HG02943 (cell line): ENCODE data around the gene TMEM100.

ENCODE experiments used
- ATAC-seq: cut with Tn5 transposase; IDR thresholded peaks from one replicate; pipeline ENCODE4 v1.9.1; 2021; ENCODE audit warnings: mild to moderate bottlenecking, low read depth, moderate library complexity; ENCODE audit not compliant: unreplicated experiment

The TMEM100 gene

DNA sequence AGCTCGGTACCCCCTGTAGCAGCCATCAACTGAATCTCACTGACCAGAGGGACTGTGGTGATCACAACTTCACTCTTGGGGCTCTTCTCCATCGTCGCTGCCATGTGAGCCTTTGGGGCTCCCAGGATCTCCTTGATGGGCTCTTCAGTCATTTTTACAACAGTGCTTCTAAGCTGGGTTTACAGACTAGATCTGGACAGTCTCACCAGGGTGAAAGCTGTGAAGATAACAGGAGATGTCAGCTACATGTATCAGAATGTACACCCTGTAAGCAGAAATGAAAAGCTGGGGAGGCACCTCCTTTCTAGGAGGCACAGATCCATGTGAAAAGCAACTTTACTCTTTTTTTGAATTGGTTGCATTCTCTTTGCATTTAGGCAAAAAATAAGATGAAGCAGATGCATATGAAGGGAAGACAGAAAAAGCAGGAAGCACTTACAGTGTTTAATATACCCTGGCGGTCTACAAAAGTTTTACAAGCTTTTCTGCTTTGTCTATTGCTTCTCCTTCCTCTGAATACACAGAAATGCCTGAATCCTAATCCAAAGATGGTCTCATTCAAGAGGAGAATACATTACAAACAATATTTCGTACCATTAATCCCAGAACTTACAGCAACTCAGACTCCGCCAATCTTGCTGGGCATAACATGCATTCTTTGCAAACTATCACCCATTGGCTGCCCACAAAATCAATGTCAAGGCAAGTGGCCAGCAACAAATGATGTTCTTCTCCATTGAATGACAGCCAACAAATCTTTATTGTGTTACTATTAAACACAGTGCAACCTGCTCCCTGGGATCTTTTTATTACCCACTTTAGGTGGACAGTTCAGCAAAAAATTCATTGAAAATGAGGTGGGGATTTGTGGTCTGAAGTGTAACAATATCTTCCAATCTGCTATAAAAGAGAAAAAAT, 1.5 kb downstream of the TMEM100 start:
- ATAC-seq = no peak

DNA sequence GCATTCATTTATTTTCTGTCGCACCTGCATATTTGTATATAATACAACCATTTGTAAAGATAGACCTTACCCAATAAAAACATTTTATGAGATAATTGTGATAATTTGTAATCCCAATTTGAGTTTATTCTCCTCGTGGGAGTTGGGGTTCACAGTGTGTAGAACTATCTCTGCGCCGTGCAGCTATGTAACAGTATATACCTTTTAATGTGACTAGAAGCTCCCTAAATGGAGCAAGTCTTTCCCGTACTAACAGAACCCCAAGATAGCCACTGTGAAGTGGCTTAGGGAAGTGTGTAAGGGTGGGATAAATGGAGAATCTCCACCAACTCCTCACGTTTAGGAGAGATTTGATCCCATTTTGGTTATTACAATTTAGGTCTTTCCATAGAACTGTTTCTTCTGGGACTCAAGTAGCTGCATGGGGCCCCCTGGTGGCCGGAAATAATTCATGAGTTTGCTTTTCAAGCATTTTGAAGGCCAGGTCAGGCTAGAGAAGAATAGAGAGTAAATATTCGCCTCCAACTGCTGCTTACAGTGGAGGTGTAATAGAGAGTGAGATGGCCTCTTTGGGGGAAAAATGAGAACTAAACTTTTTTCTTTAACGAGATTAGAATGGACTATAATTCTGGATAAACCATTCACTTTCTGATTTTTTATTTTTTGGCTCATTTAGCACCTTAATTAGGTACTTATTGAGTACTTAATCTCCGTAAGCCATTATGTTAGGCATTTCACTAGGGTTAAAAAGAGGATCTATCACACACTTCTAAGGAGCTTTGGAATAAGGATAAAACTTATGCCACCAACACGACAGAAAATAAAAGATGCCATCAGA, 4.5 kb downstream of the TMEM100 start:
- no peak for ATAC-seq

DNA sequence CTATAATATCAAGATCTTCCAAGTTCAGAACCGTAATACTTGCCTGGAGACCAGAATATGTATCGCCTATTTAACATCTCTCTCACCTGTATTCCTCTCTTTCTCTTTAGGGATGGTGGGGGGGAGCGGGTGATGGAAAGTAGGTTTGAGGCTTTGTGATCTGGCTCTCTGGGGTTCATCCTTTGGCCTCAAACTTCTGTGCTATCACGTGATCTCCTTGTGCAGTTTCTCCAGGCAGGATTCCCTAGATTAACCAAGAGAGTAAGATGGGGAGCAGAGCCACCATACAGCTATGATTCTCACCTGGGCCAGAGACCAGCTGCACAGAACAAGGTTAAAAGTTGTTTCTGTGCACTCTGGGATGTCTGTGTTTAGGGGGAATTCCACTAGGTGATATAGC, 5.2 kb downstream of the TMEM100 start:
- no peak for ATAC-seq

DNA sequence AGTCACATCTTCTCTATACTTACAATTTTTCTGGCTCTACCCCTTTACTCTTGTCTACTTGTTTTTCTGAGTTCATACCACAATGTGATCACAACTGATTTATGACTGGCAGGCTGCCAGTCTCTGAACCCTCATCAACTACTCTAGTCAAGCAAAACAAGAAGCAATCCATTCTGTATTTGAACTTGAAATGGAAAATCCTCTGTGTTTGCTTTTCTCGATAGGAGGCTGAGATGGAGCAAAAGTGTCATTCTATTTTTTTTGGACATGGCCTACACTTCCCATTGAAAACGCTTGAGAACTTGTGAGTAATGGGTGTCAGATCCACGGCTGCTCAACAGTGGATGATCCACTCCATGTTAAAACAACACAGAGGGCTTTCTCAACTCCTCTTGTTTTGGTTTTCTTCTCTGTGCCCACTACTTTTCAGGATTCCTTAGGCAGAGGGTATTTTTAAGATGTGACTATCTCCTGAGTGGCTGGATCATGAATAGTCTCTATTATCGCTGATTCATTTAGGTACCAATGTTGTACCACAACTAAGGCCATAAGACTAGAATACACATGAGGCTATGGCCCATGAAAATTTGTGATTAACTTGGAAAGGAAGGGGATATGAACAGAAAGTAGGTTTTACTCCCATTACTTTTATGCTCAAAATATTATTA, 11.7 kb downstream of the TMEM100 start:
- ATAC-seq = no peak

DNA sequence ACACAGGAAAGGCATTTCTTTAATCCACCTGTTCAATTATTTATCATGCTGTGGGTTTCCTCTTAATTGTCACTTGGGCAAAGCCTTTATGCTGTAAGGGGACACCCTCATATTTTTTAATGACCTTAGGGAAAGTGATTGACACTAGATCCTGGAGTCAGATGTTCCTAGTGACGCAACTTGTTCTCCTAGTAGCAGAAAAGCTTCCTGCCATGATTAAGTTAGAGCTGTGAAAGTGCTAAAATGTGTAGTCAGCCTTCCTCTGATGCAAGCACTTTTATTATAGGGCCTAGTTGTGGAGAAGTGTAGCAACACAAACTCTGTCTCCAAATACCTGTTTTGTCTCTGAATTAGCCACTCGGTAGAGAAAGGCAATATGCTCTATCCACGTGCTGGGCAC, 12.3 kb downstream of the TMEM100 start:
- no peak for ATAC-seq

DNA sequence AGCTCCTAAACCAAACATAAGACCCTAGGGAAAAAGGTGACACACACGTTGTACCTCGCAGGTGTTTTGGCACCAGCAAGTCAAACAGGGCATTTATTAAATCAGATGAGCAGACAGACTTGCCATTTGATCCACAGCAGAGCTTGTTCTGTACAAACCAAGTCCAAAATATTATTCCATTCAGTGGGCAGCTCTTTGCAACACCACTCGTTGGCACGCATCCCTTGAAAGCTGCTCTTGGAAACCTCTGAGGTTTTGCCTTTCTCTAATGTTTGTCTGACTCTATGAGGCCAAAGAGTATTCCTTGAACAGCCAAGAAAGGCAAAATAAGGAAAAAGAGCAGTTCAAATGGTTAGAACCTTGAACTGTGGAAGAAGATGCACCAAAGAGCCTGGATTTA, 12.7 kb downstream of the TMEM100 start:
- no peak for ATAC-seq

DNA sequence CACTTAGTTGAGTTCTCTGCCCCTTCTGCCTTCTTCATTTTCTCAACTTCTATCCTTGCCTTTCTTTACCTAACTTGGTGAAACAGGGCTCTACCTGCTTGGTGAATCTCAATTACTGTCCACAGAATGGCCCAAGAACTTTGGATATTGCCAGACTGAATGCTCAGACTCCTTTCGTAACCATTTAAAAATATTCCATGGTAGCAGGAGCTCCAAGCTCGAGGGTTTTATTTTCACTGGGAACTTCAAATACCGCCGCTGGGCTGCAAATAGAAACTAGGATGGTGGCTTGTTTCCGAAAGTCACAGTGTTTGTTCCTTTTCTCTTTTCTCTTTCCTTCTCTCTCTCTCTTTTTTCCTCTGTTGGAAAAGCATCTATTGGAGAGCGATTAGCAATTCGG, 13.2 kb downstream of the TMEM100 start:
- no peak for ATAC-seq

DNA sequence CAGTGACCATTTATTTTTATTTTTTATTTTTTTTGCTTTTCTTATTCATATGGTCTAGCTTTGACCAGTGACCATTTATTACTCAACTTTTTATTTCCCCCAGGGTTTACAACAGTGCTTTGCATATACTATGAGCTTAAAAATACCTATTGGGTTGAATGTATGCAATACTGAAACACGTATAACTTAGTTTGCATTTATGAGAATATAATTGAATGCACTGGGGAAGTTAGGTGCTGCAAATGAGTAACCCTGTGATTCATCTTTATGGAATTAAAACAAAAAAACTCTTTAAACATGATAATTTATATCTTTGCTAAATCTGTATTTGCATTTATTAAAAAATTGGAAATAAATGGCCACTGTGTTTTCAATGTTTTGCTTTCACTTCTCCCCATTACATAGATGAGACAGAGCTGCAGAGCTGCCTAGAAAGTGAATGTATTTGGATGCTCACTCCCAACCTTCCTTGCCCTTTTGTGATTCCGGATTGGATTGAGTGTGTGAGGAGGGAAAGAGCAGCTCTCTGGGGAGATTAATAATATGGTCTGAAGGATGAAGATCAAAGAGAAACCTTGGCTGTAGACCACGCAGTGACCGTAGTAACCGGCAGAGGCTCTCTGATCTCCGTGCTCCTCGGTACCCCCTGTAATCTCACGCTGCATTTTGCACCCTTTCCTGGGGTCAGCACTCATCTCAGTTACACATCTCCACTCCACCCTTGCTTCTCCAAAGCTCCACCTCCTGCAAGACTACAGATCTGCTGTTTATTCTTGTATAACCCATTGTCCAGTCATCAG, 14.3 kb downstream of the TMEM100 start:
- ATAC-seq = no peak

DNA sequence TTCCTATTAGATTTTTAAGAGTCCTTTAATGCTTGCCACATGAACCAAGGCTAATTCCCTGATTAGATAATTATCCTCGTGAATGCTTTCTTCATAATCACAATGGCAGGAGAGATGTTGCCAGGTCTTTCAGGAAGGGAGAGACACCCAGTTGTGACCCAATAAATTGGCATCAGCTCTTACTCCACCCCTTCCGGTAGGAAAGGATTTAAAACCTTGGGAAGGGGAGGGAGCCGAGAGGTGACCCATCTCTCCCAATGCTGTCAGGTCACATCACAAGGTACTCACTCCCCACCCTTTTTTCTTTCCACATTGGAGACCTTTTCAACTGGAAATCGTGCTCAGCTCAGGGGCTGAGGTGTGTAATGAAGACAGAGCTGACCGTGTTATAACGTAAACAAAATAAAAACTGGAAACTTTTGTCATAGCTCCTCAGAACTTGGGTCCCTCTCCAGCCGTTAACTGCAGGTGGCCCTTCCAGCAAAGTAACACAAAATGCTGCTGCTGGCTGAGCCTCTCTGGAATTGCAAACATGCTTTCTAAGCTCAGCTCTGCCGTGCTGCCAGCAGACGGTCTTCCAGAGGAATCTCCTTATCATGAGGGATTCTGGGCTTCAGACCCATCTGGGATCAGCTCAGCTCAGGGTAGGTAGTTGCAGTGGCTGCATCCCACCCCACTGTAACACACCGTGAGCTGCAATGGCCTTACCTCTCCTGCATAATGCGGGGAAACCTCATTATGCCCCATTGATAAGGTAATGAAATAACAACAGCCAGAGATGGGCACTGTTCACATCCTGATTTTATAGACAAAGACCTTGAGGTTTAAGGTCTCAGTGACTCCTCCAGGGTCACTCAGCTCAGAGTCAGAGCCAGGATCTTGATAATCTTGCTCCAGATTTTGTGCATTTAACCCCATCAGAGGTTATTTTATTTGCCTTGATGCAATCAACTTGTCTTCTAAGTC, 15.6 kb downstream of the TMEM100 start:
- ATAC-seq = no peak

DNA sequence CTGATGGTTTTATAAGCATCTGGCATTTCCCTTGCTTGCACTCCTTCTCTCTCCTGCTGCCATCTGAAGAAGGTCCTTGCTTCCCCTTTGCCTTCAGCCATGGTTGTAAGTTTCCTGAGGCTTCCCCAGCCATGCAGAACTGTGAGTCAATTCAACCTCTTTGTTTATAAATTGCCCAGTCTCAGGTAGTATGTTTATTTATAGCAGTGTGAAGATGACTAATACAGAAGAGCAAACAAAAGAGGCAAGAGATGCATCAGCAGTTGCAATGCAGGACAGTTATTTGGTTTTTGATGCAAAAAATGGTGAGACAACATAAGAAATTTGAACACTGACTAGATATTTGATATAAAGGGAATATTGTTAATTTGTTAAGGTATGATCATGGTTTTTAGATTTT, 16.8 kb downstream of the TMEM100 start:
- no peak for ATAC-seq

DNA sequence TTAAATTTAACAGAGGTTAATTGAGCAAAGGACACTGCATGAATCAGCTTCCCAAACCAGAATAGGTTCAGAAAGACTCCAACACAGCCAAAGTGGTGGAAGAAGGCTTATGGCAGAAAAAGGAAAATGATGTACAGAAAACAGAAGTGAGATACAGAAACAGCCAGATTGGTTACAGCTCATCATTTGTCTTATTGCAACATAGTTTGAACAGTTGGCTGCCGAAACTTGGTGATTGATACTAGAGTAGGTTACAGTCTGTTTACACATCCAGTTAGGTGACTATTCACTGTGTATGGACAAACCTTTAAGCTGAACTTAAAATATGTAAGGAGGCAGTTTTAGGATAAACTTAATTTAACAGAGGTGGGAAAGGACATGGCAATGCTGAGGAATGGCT, 18.3 kb downstream of the TMEM100 start:
- ATAC-seq = no peak

DNA sequence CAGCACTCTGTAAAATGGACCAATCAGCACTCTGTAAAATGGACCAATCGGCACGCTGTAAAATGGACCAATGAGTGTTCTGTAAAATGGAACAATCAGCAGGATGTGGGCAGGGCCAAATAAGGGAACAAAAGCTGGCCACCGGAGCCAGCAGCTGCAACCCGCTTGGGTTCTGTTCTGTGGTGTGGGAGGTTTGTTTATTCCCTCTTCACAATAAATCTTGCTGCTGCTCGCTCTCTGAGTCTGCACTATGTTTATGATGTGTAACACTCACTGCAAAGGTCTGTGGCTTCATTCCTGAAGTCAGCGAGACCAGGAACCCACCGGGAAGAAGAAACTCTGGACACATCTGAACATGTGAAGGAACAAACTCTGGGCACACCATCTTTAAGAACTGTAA, 20.5 kb downstream of the TMEM100 start:
- no peak for ATAC-seq

DNA sequence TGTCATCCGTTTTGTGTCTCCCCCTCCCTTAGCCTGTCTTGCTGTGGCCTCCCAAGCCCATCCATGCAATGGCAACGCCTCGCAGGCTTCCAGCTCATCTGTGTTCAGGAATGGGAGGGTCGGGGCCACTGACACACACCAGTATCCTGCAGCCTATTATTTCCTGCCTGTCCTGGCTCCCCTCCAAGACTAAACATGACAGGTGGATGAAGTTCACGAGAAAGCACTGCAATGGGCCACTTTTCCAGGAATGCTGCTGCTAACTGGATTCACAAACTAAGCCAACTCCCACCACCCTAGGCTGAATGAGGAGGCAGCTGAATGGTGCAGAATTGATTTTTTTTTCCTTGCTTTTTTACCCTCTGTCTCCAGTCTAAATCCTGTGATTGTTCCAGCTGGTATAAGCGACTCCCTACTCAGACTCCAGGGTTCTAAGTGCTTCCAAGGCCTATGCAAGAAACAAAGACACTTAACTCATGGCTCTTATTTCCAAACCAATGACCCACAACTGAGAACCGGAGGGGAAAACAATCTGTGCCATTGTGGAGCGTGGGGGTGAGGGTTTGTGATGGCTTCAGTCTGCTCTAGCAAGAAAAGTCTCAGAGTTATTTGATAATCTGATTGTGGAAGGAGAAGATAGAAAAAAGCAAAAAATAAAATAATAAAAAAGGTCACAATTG, 23.3 kb downstream of the TMEM100 start:
- no peak for ATAC-seq

DNA sequence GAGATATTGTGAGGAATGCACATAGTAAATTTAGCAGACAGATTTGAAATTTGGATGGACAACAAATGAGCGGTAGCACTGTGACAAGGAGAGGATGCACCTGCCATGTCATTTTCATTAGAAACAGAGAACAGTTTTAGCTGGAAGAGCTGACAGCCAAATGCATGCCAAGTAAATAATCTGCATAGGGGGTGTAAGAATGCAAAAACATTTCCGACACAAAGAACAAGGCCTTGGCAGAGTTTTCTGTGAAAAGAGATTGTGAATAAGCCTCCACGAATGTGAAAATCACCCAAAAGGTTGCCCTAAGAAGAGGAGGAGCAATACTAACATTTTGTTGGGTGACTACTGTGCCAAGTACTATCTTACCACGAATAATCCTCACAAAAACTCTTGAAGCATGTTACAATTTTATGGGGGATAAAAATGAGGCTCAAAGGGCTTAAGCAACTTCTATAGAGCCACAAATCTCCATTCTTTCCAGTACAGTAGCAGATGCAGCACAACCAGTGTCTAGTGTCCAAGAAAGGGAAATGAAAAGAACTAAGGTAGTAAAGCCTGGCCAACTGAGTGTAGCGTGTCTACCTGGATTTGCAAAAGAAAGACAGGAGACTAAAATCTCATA, 28.3 kb downstream of the TMEM100 start:
- no peak for ATAC-seq

DNA sequence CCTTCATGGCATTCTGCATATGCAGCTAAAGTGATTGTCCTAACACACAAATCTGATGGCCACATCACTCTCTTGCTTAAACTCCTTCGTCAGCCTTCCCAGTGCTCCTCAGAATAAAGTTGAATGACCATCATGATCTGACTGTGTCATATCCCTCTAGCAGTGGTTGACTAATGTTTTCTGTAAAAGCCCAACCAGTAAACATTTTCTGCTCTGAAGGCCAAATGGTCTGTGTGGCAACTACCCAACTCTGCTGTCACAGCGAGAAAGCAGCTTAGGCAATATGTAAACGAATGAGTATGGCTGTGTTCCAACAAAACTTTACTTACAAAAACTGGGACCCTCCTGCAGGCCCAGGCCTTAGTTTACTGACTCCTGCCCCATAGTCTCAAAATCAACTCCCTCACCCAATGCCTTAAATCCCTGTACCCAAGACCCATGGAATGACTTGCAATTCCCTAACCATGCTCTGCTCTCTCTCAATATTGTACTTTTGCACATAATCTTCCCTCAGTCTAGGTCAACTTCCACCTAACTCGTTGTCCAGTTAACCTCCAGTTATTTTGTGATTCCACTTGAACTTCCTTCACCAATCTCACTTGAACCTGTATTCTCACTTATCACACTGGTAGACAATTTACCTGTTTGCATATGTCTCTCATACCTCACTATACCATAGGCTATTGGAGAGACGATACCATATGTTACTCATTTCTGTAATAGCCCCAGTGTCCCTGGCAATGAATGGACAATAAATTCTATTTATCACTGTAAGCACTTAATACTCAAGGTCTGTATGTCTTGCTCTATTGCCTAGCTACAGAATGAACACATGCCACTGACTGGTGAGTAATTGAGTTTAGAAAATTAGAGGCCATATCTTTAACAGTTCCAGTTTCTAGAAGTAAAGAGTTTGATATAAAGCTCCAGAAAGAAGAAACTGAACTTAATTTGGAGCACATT, 29.1 kb downstream of the TMEM100 start:
- ATAC-seq = no peak

DNA sequence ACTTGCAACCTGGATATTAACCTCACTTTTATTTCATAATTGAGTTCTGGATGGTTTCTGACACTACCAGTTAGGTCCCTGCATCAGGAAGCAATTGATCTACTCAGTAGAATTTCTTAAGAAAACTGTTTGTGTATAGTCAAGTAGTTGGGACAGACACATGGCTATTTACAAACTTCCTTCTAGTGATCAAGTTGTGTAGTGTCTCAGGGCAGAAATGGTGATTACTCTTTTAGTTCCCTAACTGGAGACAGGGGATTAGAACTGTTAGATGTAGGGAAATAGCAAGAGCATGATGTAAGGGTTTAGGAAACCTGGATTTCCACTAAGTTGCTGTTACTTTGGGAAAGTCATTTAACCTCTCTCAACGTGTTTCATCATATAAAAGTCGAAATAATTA, 30.4 kb downstream of the TMEM100 start:
- ATAC-seq = no peak

DNA sequence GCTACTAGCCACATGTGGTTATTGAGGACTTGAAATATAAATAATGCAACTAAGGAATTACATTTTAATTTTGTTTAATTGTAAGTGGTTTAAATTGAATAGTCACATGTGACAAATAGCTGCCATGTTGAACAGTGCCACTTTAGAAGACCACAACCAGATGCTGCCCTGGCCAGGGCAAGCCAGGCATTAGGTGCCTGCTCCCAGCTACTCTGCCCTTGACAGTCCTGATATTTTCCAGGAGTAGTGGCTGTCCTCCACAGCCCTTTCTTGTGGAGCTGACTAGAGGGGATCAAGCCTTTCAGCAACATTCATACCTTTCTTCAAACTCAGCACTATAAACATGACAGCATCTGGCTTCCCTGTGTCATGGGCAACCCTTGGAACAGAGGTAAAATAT, 31.0 kb downstream of the TMEM100 start:
- no peak for ATAC-seq
